WTC11 (cell line): ENCODE results near the gene WDR90.

Experiments used
- CBFB ChIP-seq: sonication (generic); formaldehyde crosslinking; IDR thresholded peaks from 2 replicates; pipeline ENCODE4 v1.8.1; 2022; ENCODE audit warnings: mild to moderate bottlenecking, low read depth, missing genetic modification reagents
- CTCF ChIP-seq: fragments of 200-600 bp; IDR thresholded peaks from 2 replicates; pipeline ENCODE4 v1.8.0; 2022; ENCODE audit warnings: antibody characterized with exemption
- E2F4 ChIP-seq: sonication (generic); formaldehyde crosslinking; IDR thresholded peaks from 2 replicates; pipeline ENCODE4 v1.8.1; 2022; ENCODE audit warnings: low read depth, mild to moderate bottlenecking, moderate library complexity, missing genetic modification reagents, borderline replicate concordance
- GTF2I ChIP-seq: fragments of 250-450 bp; sonication (Bioruptor Pico); conservative IDR thresholded peaks from 2 replicates; pipeline ENCODE4 v1.4.0; 2021; ENCODE audit warnings: mild to moderate bottlenecking
- NR2C2 ChIP-seq: sonication (generic); formaldehyde crosslinking; IDR thresholded peaks from 2 replicates; pipeline ENCODE4 v1.8.0; 2022; ENCODE audit warnings: mild to moderate bottlenecking, missing genetic modification reagents
- OVOL2 ChIP-seq: fragments of 250-450 bp; sonication (Bioruptor Pico); IDR thresholded peaks from 2 replicates; pipeline ENCODE4 v1.9.0; 2021; ENCODE audit warnings: mild to moderate bottlenecking, borderline replicate concordance
- TCF7 ChIP-seq: sonication (generic); formaldehyde crosslinking; IDR thresholded peaks from 2 replicates; pipeline ENCODE4 v1.8.0; 2022; ENCODE audit warnings: mild to moderate bottlenecking, low read depth, missing genetic modification reagents, moderate library complexity
- ZNF232 ChIP-seq: sonication (generic); formaldehyde crosslinking; IDR thresholded peaks from 2 replicates; pipeline ENCODE4 v1.8.0; 2022; ENCODE audit warnings: mild to moderate bottlenecking, missing genetic modification reagents
- ZNF281 ChIP-seq: sonication (generic); formaldehyde crosslinking; IDR thresholded peaks from 2 replicates; pipeline ENCODE4 v1.8.0; 2023; ENCODE audit warnings: mild to moderate bottlenecking, missing genetic modification reagents

GRCh38 chr16:619476-620100, 29.6 kb upstream of the WDR90 start:
- TF ChIP-seq ZNF281 (CRISPR knock-in tag): no peak
- no peak for TF ChIP-seq NR2C2 (CRISPR knock-in tag)
- no peak for TF ChIP-seq CBFB (CRISPR knock-in tag)
- TF ChIP-seq CTCF: no peak
- no peak for TF ChIP-seq OVOL2 (CRISPR knock-in tag)
- TF ChIP-seq TCF7: no peak
- TF ChIP-seq GTF2I (CRISPR knock-in tag): no peak
- TF ChIP-seq ZNF232 (CRISPR knock-in tag): no peak
- no peak for TF ChIP-seq E2F4
